GM12872 (cell line): ENCODE data around the gene NR6A1.

Source experiments
- TF ChIP-seq, protein P1 (sequence below): IDR thresholded peaks from 3 replicates; pipeline ENCODE4 v1.5.1; 2011; ENCODE audit warnings: low read depth, mild to moderate bottlenecking, low read length, moderate library complexity; ENCODE audit not compliant: insufficient read depth

The NR6A1 gene

DNA sequence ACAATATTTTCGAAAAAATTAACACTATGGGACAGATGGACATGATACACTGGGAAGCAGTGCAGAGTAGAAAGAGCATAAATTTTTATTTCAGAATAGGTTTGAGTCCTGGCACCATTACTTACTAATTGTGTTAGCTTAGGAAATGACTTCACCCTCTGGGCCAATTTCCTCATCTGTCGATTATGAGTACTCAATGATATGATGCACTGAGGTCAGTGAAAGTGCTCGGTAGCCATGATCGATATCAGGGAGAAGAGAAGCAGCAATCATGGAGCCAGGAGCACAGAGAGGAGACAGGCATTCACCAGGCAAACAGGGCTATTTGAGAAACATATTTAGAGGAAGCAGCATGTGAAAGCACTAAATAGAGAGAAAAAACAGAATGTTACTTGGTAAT lies 29.4 kb downstream of the NR6A1 start:
- TF ChIP-seq, protein P1, sequence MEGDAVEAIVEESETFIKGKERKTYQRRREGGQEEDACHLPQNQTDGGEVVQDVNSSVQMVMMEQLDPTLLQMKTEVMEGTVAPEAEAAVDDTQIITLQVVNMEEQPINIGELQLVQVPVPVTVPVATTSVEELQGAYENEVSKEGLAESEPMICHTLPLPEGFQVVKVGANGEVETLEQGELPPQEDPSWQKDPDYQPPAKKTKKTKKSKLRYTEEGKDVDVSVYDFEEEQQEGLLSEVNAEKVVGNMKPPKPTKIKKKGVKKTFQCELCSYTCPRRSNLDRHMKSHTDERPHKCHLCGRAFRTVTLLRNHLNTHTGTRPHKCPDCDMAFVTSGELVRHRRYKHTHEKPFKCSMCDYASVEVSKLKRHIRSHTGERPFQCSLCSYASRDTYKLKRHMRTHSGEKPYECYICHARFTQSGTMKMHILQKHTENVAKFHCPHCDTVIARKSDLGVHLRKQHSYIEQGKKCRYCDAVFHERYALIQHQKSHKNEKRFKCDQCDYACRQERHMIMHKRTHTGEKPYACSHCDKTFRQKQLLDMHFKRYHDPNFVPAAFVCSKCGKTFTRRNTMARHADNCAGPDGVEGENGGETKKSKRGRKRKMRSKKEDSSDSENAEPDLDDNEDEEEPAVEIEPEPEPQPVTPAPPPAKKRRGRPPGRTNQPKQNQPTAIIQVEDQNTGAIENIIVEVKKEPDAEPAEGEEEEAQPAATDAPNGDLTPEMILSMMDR, result no peak

DNA sequence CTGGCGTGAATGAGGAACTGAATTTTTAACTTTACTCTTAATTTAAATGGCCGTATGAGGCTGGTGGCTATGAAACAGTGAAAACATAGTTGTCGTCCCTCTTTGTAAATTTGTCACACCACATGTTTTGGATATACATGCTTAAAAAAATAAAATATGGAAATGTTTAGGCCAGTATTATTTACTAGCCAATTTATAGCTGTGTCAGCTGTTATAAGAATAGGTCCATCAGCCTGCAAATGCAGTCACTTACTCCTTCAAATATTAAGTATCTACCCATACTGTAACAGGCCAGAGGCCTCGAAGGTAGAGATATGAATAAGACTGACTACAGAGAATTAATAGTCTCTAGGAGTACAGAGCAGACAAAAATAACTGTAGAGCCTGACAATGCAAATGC lies 30.0 kb downstream of the NR6A1 start:
- TF ChIP-seq, protein P1, result no peak

DNA sequence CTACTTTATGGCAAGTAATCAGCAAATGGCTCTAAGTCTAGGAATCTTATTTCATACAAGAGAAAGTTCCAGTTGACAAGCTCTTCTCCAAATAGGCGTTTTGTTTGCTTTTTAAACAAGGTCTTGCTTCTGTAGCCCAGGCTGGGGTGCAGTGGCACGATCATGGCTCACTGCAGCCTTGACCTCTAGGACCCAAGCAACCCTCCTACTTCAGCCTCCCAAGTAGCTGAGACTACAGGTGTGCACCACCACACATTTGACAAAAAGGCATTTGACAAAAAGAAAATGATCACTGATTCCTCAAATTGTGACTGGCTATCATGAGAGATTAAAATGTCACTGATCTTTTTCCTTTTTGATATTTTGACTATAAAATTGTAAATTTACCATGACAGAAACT lies 31.8 kb downstream of the NR6A1 start:
- TF ChIP-seq, protein P1, result no peak

DNA sequence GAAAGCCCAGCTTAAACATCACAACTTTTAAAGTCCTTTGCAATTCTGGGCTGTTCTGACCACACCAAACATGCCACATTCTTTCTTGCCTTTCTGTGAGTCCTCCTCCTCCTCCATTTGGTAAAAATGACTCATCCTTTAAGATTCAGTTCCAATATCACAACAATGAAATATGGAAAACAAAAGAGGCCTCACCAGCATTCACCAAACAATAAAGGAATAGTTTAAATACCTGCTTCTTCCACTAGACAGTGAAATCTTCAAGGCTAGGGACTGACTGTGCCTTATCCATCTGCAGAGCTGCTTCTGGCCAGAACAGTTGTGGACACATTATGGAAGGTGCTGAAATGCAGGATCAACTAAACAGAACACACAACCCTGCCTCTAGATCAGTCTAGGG lies 36.0 kb downstream of the NR6A1 start:
- TF ChIP-seq, protein P1, result no peak

DNA sequence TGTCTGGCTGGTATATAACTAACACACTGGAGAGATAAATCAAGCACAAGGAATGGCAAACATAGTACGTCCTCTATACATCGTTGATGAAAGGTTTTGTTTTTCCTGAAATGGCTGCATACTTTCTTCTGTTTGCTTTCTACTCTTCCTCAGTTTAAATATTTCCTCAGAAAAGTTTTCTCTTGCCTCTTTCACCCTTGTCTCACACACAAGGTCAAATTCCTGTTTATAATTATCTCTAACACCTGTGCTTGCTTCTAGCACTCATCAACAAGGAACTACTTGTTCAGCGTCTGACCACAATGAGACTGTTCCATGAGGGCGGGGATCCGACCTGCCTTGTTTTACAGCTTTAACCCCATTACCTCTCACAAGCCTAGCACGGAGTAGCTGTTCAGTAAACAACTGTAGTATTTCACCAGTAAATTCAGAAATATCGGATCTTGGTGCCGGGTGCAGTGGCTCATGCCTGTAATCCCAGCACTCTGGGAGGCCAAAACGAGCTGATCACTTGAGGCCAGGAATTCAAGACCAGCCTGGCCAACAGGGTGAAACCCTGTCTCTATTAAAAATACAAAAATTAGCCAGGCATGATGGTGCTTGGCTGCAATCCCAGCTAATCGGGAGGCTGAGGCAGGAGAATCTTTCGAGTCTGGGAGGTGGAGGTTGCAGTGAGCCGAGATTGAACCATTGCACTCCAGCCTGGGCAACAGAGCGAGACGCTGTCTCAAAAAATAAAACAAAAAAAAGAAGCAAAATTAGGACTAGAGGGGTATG lies 37.0 kb downstream of the NR6A1 start:
- TF ChIP-seq, protein P1, result no peak

DNA sequence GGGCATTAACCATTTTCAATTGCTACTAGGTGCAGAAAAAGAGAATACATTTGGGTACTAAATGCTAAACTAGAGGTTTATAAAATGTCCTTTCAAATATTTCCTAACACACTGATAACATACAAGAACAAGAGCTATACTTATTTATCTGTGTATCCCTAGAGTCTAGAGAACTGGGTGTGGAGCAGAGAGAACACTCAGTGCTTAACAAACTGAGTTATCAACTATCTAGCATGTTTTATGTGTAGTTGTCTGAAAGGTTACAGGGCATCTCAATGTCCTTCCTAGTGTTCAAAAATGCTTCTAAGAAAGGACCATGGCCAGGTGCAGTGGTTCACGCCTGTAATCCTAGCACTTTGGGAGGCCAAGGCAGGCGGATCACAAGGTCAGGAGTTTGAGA lies 40.3 kb downstream of the NR6A1 start:
- TF ChIP-seq, protein P1, result no peak

DNA sequence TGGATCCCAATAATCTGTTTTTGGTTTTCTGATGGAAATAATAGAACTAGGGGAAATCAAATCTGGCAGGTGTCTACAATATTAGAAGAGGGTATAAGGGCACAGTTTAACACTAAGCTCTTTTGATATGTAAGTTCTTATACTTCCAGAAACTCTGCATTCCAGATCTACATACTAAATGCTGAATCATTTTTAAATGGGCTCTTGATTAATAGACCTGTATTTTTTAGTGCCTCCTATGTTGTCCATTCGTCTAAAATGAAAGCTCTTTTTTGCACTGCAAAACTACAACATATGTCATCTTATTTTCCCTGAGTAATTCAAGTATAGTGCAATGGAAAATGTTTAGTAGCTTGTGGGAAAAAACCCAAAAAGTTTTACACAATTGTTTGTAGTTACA lies 44.2 kb downstream of the NR6A1 start:
- TF ChIP-seq, protein P1, result no peak
